Activated CD4-positive, alpha-beta memory T cell treated with anti-CD3 and anti-CD28 coated beads, Interleukin-2, amount 10 ng/mL, durations not matched to agents 7 days and 5 days (primary cell): ENCODE results near the gene CACNA2D3. TPM values are rescaled to one million over a fixed set of nuclear protein-coding genes. Genes with fewer than 3 reads are reported as not detected.
"Not testable (repeated sequence)": the region's sequence is repeated elsewhere in the genome, so short reads cannot be mapped to it uniquely, and the experiment has no call there.

Source experiments
- CTCF ChIA-PET: fragments of 350-600 bp; sonication (Branson Sonifier 250); formaldehyde crosslinking; loops from one replicate; lab custom pipeline; 2021; ENCODE audit warnings: antibody characterized with exemption, inconsistent platforms; lab: Charles Lee
- POLR2A ChIA-PET: fragments of 350-600 bp; sonication (Branson Sonifier 250); formaldehyde crosslinking; loops from one replicate; lab custom pipeline; 2021; ENCODE audit warnings: antibody characterized with exemption; lab: Charles Lee
- DNase-seq: peaks from one replicate; pipeline ENCODE4 v3.0.0-alpha.2; 2020
- H3K27ac Mint-ChIP-seq: one replicate; pipeline ENCODE4 v1.8.0; 2021; ENCODE audit warnings: mild to moderate bottlenecking, mixed read lengths
- H3K27me3 Mint-ChIP-seq: one replicate; pipeline ENCODE4 v1.8.0; 2021; ENCODE audit warnings: mixed read lengths
- H3K36me3 Mint-ChIP-seq: one replicate; pipeline ENCODE4 v1.8.0; 2021; ENCODE audit warnings: low read depth, mixed read lengths
- H3K4me1 Mint-ChIP-seq: one replicate; pipeline ENCODE4 v1.8.0; 2021; ENCODE audit warnings: mixed read lengths
- H3K4me3 Mint-ChIP-seq: one replicate; pipeline ENCODE4 v1.8.0; 2021; ENCODE audit warnings: mild to moderate bottlenecking, mixed read lengths
- H3K9me3 Mint-ChIP-seq: one replicate; pipeline ENCODE4 v1.8.0; 2021; ENCODE audit warnings: mixed read lengths
- total RNA-seq, 2 experiments: library from RNA; stranded (reverse); gene quantifications; one replicate each; pipeline ENCODE4 v1.2.3, GENCODE V29; 2021

CACNA2D3 gene
- total RNA-seq, 2 experiments from 2014 or later: not detected

DNA sequence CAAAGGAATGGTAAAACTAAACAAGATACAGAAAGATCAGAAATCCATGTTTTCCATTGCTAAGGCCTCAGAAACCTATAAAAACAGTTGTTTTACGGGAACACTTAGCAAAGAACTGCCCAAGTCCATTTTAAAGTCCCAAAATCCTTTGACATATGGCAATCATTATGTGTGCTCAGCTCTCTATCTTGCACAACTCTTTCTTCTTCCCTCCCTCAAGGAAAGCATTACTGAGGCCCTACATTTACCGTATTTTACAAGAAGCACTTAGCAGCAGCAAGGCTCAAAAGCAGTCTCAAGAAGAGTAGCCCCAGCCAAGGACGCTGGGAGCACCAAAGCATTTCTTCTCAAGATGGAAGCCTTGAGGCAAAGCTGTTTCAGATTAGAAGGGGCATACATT lies 975.1 kb downstream of the CACNA2D3 start:
- no peak for DNase-seq
- H3K36me3 Mint-ChIP-seq: no peaks in the 10 kb centered on the region
- peaks cover 5% of the 10 kb centered on the region for H3K9me3 Mint-ChIP-seq
- POLR2A ChIA-PET: no interaction called here
- CTCF ChIA-PET: no interaction called here
- no peak overlapping the region for H3K4me3 Mint-ChIP-seq
- no peaks in the 10 kb centered on the region for H3K4me1 Mint-ChIP-seq
- H3K27ac Mint-ChIP-seq: no peak overlapping the region
- no peaks in the 10 kb centered on the region for H3K27me3 Mint-ChIP-seq

DNA sequence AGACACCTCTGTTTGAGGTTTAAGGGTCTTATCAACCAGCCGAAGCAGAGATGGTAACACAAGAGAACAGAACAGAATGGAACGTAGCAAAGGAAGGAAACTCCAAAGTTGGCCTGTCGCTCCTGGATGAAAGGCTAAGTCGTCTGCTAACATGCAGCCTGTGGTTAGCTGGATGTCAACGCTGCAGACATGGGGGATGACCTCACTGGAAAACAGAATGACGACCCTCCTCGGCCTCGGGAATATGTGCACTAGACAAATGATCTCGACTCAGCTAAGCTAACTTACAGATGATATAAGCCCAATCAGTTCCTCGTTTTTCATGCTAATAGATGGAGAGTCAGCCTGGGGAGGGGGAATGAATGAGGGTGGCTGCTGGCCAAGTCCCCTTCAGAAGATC lies 983.3 kb downstream of the CACNA2D3 start:
- peaks cover 4% of the 10 kb centered on the region for H3K9me3 Mint-ChIP-seq
- H3K4me3 Mint-ChIP-seq: no peak overlapping the region
- no peaks in the 10 kb centered on the region for H3K27me3 Mint-ChIP-seq
- POLR2A ChIA-PET: no interaction called here
- CTCF ChIA-PET: no interaction called here
- no peak for DNase-seq
- H3K27ac Mint-ChIP-seq: no peak overlapping the region
- no peaks in the 10 kb centered on the region for H3K36me3 Mint-ChIP-seq
- no peaks in the 10 kb centered on the region for H3K4me1 Mint-ChIP-seq

DNA sequence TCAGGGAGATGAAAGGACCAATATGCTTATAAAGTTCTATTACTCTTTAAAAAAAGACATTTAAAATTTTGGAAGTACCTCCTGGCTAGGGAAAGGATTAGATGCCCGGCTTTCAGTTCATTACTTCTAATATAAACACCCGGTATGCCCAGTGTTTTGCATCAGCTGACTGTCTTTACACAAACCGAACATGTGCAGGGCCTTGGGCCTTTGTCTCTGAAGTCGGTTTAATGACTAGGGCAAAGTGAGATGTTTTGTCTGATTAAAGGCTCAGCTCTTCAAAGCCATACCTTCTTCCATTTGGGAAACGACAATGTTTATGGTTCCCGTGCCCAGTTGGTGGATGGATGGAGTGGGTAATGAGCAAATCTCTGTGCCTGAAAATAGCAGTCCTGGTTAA lies 984.8 kb downstream of the CACNA2D3 start:
- Mint-ChIP-seq H3K9me3 (peaks cover 4% of the 10 kb centered on the region), H3K4me3 (no peak overlapping the region), H3K4me1 (no peaks in the 10 kb centered on the region), H3K27ac (no peak overlapping the region), H3K27me3 (no peaks in the 10 kb centered on the region), H3K36me3 (no peaks in the 10 kb centered on the region)
- POLR2A ChIA-PET: no interaction called here
- no peak for DNase-seq
- CTCF ChIA-PET: no interaction called here

DNA sequence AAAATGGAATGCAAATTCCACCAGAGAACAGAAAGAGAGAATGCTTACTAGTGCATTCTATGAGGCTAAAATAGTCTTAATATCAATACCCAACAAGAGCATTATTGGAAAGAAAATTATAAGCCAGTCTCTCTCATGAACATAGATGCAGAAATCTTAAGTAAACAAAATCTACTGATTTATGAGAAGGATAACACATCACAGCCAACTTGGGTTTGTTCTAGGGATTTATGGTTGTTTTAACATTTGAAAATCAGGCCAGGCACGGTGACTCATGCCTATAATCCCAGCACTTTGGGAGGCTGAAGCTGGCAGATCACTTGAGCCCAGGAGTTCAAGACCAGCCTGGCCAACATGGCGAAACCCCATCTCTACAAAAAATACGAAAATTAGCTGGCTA lies 989.6 kb downstream of the CACNA2D3 start:
- H3K27me3 Mint-ChIP-seq, H3K27ac Mint-ChIP-seq, POLR2A ChIA-PET, H3K36me3 Mint-ChIP-seq, H3K4me1 Mint-ChIP-seq, H3K9me3 Mint-ChIP-seq, H3K4me3 Mint-ChIP-seq, CTCF ChIA-PET, DNase-seq: not testable (repeated sequence)

DNA sequence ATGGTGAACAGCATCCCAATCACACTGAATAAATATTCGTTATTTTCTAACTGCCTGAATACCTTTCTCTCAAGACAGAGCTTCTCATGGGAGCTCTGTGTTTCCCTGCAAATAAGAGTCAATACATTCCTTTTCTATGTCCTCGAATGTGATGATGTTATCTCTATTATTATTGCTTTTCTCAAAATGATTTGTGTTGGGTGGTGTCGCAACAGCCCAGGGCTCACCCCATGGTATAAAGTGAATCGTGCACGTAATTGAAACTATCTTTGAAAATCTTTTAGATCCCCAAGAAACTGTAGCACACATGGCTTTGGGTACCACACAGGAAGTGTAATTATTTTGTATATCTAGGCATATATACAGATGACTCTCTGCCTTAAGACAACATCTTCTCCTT lies 996.1 kb downstream of the CACNA2D3 start:
- H3K4me1 Mint-ChIP-seq: no peaks in the 10 kb centered on the region
- H3K4me3 Mint-ChIP-seq: no peak overlapping the region
- no peak for DNase-seq
- no peaks in the 10 kb centered on the region for H3K36me3 Mint-ChIP-seq
- ChIA-PET CTCF (no interaction called here), POLR2A (no interaction called here)
- H3K27ac Mint-ChIP-seq: no peak overlapping the region
- no peaks in the 10 kb centered on the region for H3K27me3 Mint-ChIP-seq
- H3K9me3 Mint-ChIP-seq: peaks cover 9% of the 10 kb centered on the region

DNA sequence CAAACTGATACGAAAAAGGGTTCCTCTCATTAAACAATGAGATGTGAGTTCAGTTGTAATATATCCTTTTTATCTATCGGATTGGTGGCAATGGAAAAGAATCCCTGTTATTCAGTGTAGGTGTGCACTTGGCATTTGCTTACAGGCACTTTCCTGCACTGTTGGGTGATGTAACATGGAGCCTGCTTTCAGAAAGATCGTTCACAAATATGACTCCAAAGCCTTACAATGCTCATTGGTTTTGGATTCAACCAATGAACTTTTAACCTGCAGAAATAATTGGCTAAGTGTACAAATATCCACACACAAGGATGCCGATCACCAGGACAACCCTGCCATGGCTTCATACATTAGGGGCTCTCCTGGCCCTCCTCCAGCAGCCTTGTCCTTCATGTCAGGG lies 996.9 kb downstream of the CACNA2D3 start:
- no peak for DNase-seq
- no peaks in the 10 kb centered on the region for H3K36me3 Mint-ChIP-seq
- no peaks in the 10 kb centered on the region for H3K4me1 Mint-ChIP-seq
- H3K4me3 Mint-ChIP-seq: no peak overlapping the region
- H3K27me3 Mint-ChIP-seq: no peaks in the 10 kb centered on the region
- POLR2A ChIA-PET: no interaction called here
- H3K9me3 Mint-ChIP-seq: peaks cover 9% of the 10 kb centered on the region
- no peak overlapping the region for H3K27ac Mint-ChIP-seq
- CTCF ChIA-PET: no interaction called here

DNA sequence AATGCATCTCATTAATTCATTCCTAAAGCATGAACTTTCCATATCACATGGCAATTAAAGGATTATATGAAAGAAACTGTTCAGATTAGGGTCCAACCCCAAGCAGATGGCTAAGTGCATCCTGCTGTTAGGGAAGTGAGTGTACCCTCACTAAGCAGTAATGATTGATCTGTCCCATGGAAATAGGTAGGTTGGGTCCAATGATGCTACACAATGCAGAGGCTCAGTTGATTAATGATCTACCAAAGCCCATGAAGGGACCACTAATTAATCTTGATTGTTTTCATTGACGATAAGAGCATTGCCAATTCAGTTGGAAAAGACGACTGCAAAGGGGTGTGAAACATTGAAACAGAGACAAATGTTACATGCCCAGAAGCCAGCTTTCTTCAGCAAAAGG lies 1000.0 kb downstream of the CACNA2D3 start:
- H3K27me3 Mint-ChIP-seq: no peaks in the 10 kb centered on the region
- POLR2A ChIA-PET: no interaction called here
- H3K9me3 Mint-ChIP-seq: peaks cover 6% of the 10 kb centered on the region
- CTCF ChIA-PET: no interaction called here
- H3K4me1 Mint-ChIP-seq: no peaks in the 10 kb centered on the region
- no peaks in the 10 kb centered on the region for H3K36me3 Mint-ChIP-seq
- H3K4me3 Mint-ChIP-seq: no peak overlapping the region
- no peak overlapping the region for H3K27ac Mint-ChIP-seq
- DNase-seq: no peak

Other genes starting within 250 kb of the CACNA2D3 start
- 10 to 100 TPM; 42.9 to 48.0 TPM for gene ACTR8, start 240.4 kb upstream of the CACNA2D3 start, total RNA-seq
- 10 to 100 TPM; 79.8 to 80.9 TPM for gene SELENOK, start 230.7 kb upstream of the CACNA2D3 start, total RNA-seq